Stimulated activated CD4-positive, alpha-beta T cell treated with anti-CD3 and anti-CD28 coated beads, TNF-alpha, amount 100 ng/mL, for 24 hours (primary cell): Measurements from ENCODE around the gene CYB5R4.

Source experiments
- DNase-seq, 3 experiments: peaks; one replicate each; pipeline ENCODE4 v3.0.0-alpha.2; 2020; ENCODE audit warnings: low read depth in 3 of 3

CYB5R4 gene, protein sequence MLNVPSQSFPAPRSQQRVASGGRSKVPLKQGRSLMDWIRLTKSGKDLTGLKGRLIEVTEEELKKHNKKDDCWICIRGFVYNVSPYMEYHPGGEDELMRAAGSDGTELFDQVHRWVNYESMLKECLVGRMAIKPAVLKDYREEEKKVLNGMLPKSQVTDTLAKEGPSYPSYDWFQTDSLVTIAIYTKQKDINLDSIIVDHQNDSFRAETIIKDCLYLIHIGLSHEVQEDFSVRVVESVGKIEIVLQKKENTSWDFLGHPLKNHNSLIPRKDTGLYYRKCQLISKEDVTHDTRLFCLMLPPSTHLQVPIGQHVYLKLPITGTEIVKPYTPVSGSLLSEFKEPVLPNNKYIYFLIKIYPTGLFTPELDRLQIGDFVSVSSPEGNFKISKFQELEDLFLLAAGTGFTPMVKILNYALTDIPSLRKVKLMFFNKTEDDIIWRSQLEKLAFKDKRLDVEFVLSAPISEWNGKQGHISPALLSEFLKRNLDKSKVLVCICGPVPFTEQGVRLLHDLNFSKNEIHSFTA

GRCh38 chr6:83859410-83860358 lies at the start of gene CYB5R4:
CYB5R4 (plus strand) TSS chr6:83859689; CDS start chr6:83859783, 94 bp downstream.
- DNase-seq = peak; percentile 88 to 93 (median 89)

DNA sequence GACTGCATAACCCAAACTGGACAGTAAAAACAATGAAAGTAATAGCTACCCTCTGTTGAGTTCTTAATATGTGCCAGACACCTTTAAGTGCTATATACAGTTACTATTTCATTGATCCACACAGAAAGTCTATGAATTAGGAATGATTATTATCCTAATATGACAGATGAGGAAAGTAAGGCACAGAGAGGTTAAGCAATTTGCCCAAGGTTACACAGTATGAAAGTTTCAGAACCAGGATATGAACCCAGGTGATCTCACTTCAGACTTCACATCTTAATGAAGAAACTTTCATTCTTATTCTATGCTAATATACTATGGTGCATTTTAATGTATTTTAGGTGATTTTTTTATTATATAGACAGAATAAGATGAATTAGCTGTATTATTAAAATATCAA lies 46.9 kb upstream of the CYB5R4 start:
- DNase-seq = no peak

DNA sequence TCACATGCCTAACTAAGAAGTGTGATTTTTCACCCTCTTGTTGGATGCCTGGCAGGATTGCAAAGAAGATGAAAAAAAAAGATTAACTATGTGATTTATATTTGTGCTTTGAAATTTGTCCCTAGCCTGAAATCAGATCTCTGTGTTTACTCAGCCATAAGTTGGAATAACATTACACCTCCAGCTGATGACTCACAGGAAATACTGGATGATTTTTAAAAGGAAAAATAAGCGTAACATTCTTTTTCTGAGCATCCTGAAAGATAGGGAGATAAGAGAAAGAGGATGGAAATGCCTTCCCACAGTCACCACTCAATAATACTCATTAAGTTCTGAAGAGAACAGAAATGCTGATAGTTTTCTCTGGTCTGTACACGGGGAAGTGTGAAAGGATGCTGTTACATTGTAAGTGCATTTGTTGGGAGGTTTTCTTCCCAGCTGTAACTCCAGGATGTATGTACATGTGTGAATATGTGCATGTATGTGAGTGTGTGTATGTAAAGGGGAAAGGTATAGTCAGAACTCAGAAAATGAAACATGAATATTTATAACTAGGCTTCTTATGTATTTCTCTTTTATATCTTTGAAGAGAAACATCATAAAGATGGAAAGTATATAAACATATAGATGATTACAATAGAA lies 43.7 kb upstream of the CYB5R4 start:
- no peak for DNase-seq

- DNase-seq = no peak
Measured at GRCh38 chr6:83822629-83823169, 36.8 kb upstream of the CYB5R4 start.

GRCh38 chr6:83824388-83824801 lies 35.1 kb upstream of the CYB5R4 start:
- no peak for DNase-seq

GRCh38 chr6:83824831-83825230 lies 34.7 kb upstream of the CYB5R4 start:
- no peak for DNase-seq

DNA sequence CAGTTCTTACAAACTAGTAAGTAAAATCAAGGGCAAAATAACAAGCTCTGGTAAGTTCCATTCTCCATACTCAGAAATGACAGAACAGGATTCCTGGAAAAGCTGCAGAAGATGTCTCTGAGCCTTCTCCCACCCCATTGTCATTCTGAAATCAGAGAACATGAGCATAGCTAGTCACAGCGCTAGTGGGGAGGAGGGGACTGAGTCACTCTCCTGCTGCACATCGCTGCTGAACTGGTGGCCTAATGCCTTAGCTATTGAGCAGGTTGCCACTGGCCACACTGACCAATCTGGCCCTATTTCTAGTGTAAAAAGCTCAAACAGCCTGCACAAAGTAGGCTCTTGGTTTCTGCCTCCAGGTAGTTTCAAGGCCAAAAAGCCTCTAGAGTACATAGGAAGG lies 32.4 kb upstream of the CYB5R4 start:
- no peak for DNase-seq

DNA sequence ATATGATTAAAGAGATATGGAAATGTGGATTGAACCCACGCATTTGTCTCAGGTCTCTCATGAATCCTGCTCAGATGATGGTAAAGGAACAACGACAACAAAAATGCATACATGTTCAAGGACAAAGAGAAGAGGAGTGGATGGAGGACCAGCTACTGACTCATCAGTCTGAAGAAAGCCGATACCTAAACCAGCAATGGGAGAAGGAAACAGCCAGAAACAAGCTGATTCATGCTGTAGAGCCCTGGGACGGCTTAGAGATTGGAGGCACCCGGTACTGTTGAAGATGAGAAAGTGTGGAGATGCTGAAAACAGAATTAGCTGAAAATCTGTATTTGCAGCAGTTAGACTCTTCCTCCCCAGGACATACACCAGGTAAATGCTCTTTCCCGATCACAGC lies 20.8 kb upstream of the CYB5R4 start:
- DNase-seq = no peak

- DNase-seq = no peak
Measured at GRCh38 chr6:83844170-83844569, 15.3 kb upstream of the CYB5R4 start.

DNA sequence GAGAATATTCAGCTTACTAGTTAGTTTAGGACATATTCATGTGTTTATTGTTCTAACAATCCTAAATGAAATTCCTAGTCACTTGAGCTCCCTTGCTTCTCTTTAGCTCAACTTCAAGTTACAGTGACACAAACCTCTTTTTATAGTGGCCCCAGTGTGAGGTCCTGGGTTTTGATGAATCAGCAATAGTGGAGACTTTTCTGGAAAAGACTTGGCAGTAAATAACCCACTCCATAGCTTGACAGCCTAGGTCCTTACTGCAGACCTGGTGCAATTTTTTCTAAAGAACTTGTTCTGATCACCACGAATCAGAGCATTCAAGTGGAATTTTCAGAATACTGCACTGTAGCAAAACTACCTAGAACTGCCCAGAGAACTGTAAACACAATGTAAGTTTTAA lies 13.2 kb upstream of the CYB5R4 start:
- no peak for DNase-seq

DNA sequence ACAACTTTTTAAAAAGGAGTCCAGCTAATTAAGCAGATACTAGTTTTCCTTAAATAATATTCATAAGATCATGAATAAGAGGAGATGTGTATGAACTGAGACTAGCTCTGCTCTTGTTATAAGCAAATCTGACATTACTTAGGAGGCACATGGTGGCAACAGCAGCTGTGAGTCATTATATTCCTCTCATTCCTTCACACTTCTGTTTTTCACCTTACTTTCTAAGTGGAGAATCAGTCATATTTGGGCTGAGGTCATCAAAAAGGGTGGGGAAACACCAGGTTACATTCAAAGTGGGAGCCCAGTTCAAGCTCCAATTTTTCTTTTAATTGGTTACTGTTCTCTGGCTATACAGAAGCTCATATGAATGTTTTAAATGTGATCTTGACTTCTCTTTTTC lies 12.3 kb upstream of the CYB5R4 start:
- no peak for DNase-seq

DNA sequence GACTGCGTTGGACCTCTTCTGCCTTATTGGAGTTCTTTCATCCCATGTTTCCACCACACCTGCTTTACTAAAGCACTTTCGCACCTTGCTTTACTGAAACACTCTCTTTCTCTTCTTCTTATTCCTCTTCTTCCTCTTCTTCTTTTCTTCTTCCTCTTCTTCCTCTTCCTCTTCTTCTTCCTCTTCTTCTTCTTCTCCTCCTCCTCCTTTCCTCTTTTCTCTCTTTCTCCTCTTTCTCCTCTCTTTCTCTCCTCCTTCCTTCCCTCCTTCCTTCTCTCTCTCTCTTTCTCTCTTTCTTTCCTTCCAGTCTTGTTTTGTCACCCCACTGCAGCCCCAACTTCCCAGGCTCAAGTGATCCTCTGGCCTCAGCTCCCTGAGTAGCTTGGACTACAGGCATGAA lies 10.4 kb upstream of the CYB5R4 start:
- DNase-seq = no peak

- no peak for DNase-seq
Measured at GRCh38 chr6:83849610-83850009, 9.9 kb upstream of the CYB5R4 start.

GRCh38 chr6:83852528-83853177 lies 6.8 kb upstream of the CYB5R4 start:
- no peak for DNase-seq

- DNase-seq = peak in 1 of 3 experiments; percentile 9
Measured at GRCh38 chr6:83853178-83854000, 6.1 kb upstream of the CYB5R4 start, which contains the start of gene RIPPLY2. RIPPLY2 (plus strand) TSS chr6:83853360; CDS start chr6:83853417, 57 bp downstream.

- no peak for DNase-seq
Measured at GRCh38 chr6:83854001-83854501, 5.4 kb upstream of the CYB5R4 start.

GRCh38 chr6:83854766-83855165 lies 4.7 kb upstream of the CYB5R4 start:
- DNase-seq = no peak

DNA sequence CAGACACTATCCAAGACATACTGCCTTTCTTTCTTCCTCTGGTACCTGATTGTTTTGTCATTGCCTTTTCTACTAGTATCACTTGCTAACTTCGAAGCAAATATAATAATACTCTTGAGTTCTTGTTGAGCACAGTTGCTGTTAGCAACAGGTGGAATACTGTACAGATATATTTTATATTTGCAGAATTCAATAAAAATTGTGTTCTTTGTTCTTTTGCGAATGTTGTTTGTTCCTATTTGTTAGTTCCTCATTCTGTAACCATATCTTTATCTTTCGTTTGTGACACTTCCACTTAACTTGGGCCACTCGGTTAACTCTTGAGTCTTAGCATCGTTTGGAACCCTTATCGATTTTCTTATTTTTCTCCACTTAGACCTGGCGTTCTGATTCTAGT lies 868 bp downstream of the CYB5R4 start:
- no peak for DNase-seq

GRCh38 chr6:83860782-83861495 lies 1.4 kb downstream of the CYB5R4 start:
- no peak for DNase-seq
